OCI-LY7 (cell line): Measurements from ENCODE around the gene CHRNA5. TPM values are rescaled to one million over a fixed set of nuclear protein-coding genes. Genes with fewer than 3 reads are reported as not detected.

Source experiments
- BruUV-seq: library from RNA; stranded (reverse); fragments of 400-500 nt; replicated peaks from 2 replicates; lab custom pipeline; 2021; lab: Mats Ljungman, UMichigan
- CTCF ChIA-PET: fragments of 300-600 bp; sonication (Branson Sonifier 250); formaldehyde crosslinking; loops from one replicate; lab custom pipeline; 2022; ENCODE audit warnings: antibody characterized with exemption; ENCODE audit not compliant: unreplicated experiment; lab: Charles Lee
- POLR2A ChIA-PET: fragments of 300-600 bp; sonication (Branson Sonifier 250); formaldehyde crosslinking; loops from one replicate; lab custom pipeline; 2022; ENCODE audit warnings: antibody characterized with exemption; lab: Charles Lee
- DNase-seq: peaks from one replicate; pipeline ENCODE4 v3.0.0-alpha.2; 2015; ENCODE audit warnings: low spot score
- H2AFZ ChIP-seq: fragments of 200-600 bp; sonication (generic), shearing (Covaris generic); 2 replicates; pipeline ENCODE4 v1.6.1; 2014; ENCODE audit warnings: mild to moderate bottlenecking, antibody characterized with exemption, low read length, moderate library complexity
- H3K27ac ChIP-seq: fragments of 200-600 bp; sonication (generic); 2 replicates; pipeline ENCODE4 v1.5.1; 2014; ENCODE audit warnings: mixed run types, low read depth, mild to moderate bottlenecking, moderate library complexity, low read length, inconsistent platforms; ENCODE audit not compliant: poor library complexity, severe bottlenecking
- H3K36me3 ChIP-seq: fragments of 200-600 bp; sonication (generic); 2 replicates; pipeline ENCODE4 v1.6.1; 2014; ENCODE audit warnings: mild to moderate bottlenecking, antibody characterized with exemption, low read length, moderate library complexity, mixed read lengths; ENCODE audit not compliant: insufficient read depth
- H3K4me1 ChIP-seq: fragments of 200-600 bp; sonication (generic); 2 replicates; pipeline ENCODE4 v1.5.1; 2014; ENCODE audit warnings: mild to moderate bottlenecking, low read length; ENCODE audit not compliant: insufficient read depth, poor library complexity, severe bottlenecking
- H3K4me2 ChIP-seq: fragments of 200-600 bp; sonication (generic); 2 replicates; pipeline ENCODE4 v1.6.1; 2014; ENCODE audit warnings: mild to moderate bottlenecking, low read length
- H3K4me3 ChIP-seq: fragments of 200-600 bp; sonication (generic); 2 replicates; pipeline ENCODE4 v1.5.1; 2014; ENCODE audit warnings: mild to moderate bottlenecking, low read depth, low read length; ENCODE audit not compliant: poor library complexity, severe bottlenecking
- H3K79me2 ChIP-seq: fragments of 200-600 bp; sonication (generic); 2 replicates; pipeline ENCODE4 v1.6.1; 2016; ENCODE audit warnings: low read depth, mild to moderate bottlenecking, low read length, moderate library complexity, mixed read lengths; ENCODE audit not compliant: insufficient read depth
- H3K9me2 ChIP-seq: fragments of 200-600 bp; sonication (generic); 2 replicates; pipeline ENCODE4 v1.6.1; 2016; ENCODE audit warnings: mild to moderate bottlenecking, low read length, mixed read lengths; ENCODE audit not compliant: insufficient read depth
- H3K9me3 ChIP-seq: fragments of 200-600 bp; sonication (generic); 2 replicates; pipeline ENCODE4 v1.6.1; 2014; ENCODE audit warnings: mild to moderate bottlenecking, mixed run types, low read length, mixed read lengths
- H4K20me1 ChIP-seq: fragments of 200-600 bp; sonication (generic); 2 replicates; pipeline ENCODE4 v1.6.1; 2014; ENCODE audit warnings: mild to moderate bottlenecking, antibody characterized with exemption, low read length, moderate library complexity, mixed read lengths; ENCODE audit not compliant: insufficient read depth
- CTCF ChIP-seq: fragments of 200-600 bp; sonication (generic); conservative IDR thresholded peaks from 2 replicates; pipeline ENCODE4 v1.5.1; 2014; ENCODE audit warnings: mild to moderate bottlenecking, antibody characterized with exemption, low read length, moderate library complexity, mixed read lengths
- EZH2phosphoT487 ChIP-seq: fragments of 200-600 bp; sonication (generic); IDR thresholded peaks from 2 replicates; pipeline ENCODE4 v1.6.1; 2018; ENCODE audit warnings: low read depth, borderline replicate concordance, mild to moderate bottlenecking, mixed run types, antibody characterized with exemption, low read length, moderate library complexity, mixed read lengths
- intact Hi-C: fragments of 100-400 bp; cut with micrococcal nuclease; formaldehyde crosslinking; loops from one replicate; pipeline ENCODE4 v1.10.0; 2022; ENCODE audit not compliant: unreplicated experiment
- total RNA-seq, 2 experiments: library from RNA; depleted of rRNA in 1 of 2; stranded (reverse); fragments of >200 nt in 1 of 2; shearing (Covaris generic) in 1 of 2; gene quantifications; 2 replicates each; pipeline ENCODE4 v1.2.3, GENCODE V29; 2014 to 2022

The CHRNA5 gene
- total RNA-seq, 2 experiments from 2014 or later, result 2.8 to 9.1 TPM

DNA sequence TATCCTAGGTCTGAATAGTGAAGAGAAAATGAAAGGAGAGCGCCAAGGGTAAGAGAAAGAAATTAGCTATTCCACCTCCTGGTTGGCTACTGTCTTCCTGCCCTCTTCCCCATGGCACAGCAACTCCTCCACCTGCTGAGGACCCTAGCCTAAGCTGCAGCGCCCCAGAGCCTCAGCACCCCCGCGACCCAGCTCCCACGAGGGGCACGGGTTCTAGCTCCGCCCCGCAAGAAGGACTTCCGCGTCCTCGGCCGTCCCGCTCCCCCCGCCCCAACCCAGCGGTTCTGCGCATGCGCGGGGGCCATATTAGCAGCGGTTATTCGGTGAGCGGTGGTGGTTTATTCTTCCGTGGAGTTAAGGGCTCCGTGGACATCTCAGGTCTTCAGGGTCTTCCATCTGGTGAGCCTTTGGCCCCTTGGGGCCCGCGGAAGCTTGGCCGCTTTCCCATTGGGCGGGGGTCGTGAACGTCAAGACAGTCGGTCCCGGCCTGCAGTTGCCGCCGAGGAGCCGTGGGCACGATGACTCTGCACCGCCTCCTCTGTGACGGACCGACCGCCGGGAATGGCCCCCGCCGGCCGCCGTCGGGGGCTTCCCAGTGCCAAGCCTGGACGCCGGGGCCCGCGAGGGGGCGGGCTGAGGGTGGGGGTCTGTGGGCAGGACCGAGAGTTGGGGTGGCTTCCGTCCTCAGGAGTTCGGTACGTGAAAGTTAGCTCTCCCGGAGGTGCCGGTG lies 25.0 kb upstream of the CHRNA5 start, which contains the start of gene PSMA4:
PSMA4 (plus strand) TSS at position 304 of the 730 bp plus-strand sequence. CDS start 1,484 bp downstream, outside the sequence.
- intact Hi-C loops, result loop anchor here (2.0 kb wide), 1 partner anchor 24 kb away; the partner anchor contains the start of gene CHRNA5

DNA sequence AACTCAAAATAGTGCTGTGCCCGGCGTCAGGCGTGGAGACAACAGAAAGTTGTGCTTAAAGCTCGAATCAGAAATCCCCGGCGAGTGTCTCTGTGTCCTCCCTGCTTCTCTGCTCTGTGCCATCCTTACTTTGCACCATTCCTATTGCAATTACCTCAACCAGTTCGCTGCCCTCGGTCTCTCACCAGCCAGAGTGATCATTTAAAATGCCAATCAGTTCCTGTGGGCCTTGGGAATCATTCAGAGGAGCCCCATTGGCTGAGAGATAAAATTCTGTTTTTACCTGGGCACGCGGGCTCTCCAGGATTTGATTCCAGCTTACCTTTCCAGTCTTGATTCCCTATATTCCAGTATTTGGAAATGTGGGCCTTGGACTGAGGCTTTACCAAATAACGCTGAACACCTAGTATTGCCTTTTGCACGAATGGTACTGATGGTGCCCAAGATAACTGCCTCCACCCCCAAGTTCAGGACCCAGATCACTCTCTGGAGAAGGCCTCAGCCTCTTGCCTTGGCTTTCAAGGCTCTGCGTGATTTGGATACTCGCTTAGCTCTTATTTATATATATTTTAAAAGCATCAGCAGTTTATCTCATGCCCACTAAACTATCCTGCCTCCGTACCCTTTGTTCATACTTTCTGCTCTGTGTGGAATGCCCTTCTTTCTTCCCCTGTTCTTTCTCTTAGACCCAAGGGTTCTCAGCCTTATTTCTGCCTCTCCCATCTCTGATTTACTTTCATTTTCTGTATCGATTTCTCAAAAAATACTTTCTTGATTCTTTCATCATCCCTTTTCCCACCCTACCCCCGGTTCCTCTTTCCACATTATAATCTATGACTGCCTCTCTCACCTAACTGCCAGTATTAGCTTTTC lies 24.2 kb upstream of the CHRNA5 start:
- Histone ChIP-seq H3K9me3 (no peaks in the 10 kb centered on the region), H3K27ac (peak overlapping the region; percentile 53), H3K4me3 (peak overlapping the region; percentile 80), H3K4me2 (peak overlapping the region; percentile 93), H3K79me2 (peaks cover 32% of the 10 kb centered on the region), H3K9me2 (no peaks in the 10 kb centered on the region), H3K4me1 (peaks cover 17% of the 10 kb centered on the region), H4K20me1 (peaks cover 14% of the 10 kb centered on the region; the same call in 1 of the 2 replicates), H2AFZ (peak overlapping the region; percentile 99), H3K36me3 (peaks cover 44% of the 10 kb centered on the region)
- ChIA-PET CTCF (interaction anchor here (0.6 kb wide), 1 partner anchor 202 kb away, joined by 4 read pairs; no protein-coding TSS in a partner anchor), POLR2A (interaction anchor here (1.0 to 2.2 kb wide), 8 partner anchors 11 to 336 kb away, joined by 3 to 13 read pairs (median 4); partner anchors contain the start of gene SKIC8)
- DNase-seq, result peak; percentile 11
- no TSS peak for BruUV-seq
- TF ChIP-seq EZH2phosphoT487 (no peak), CTCF (no peak)
- intact Hi-C loops, result loop anchor here (2.0 kb wide), 1 partner anchor 24 kb away; the partner anchor contains the start of gene CHRNA5

More for the DNA sequence above, 25.0 kb upstream of the CHRNA5 start, which contains the start of gene PSMA4:
- Histone ChIP-seq H3K4me3 (peak within 1 kb of the TSS; percentile 80), H3K9me3 (no peaks in the 10 kb centered on the region), H3K4me1 (peaks cover 17% of the 10 kb centered on the region), H4K20me1 (peaks cover 14% of the 10 kb centered on the region; the same call in 1 of the 2 replicates), H3K36me3 (peaks cover 36% of the 10 kb centered on the region), H3K27ac (peak within 1 kb of the TSS; percentile 53), H3K4me2 (peak within 1 kb of the TSS; percentile 93), H3K9me2 (no peaks in the 10 kb centered on the region), H3K79me2 (peaks cover 32% of the 10 kb centered on the region), H2AFZ (peak within 1 kb of the TSS; percentile 99)
- TF ChIP-seq CTCF (no peak), EZH2phosphoT487 (no peak)
- BruUV-seq, result no TSS peak
- DNase-seq, result peak; percentile 93
- ChIA-PET POLR2A (interaction anchor here (0.6 to 2.2 kb wide), 15 partner anchors 10 to 337 kb away, joined by 3 to 13 read pairs (median 4); partner anchors contain the start of gene CHRNA5), CTCF (interaction anchor here (0.5 to 0.6 kb wide), 2 partner anchors 130 to 201 kb away, joined by 3 to 4 read pairs; no protein-coding TSS in a partner anchor)
